ENCODE measurements around the gene TIAM1.

Gene TIAM1

DNA sequence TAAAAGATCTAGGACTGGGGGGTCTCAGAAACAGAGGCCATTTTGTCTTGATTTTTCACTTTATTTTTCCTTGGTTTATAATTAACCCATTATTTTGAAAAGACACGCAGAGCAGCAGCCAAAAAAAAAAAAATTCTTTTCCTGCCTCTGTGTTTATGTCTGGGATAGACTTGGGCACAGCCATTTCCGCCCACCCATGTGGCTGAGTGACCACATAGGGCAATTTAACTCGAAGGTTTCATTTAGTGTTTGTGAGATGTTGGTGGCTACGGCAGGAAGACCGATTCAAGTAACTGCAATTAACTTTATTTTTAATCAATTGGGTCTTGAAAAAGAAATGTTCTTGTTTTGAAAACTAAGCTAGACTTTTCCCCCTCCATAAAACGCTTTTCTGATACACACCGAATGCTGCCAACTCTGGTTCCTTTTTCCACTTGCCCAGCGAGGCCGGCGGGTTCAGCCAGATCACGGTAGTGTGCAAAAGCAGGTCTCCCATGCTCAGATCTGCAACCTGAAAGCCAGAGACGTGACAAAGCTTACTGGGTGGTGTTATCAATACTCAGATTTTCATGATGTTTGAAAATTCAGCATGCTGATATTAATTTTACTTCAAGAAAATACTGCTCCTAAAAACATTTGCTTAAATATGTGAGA lies 208.4 kb downstream of the TIAM1 start:
- no peak for DNase-seq (ENCODE audit: low spot score)

DNA sequence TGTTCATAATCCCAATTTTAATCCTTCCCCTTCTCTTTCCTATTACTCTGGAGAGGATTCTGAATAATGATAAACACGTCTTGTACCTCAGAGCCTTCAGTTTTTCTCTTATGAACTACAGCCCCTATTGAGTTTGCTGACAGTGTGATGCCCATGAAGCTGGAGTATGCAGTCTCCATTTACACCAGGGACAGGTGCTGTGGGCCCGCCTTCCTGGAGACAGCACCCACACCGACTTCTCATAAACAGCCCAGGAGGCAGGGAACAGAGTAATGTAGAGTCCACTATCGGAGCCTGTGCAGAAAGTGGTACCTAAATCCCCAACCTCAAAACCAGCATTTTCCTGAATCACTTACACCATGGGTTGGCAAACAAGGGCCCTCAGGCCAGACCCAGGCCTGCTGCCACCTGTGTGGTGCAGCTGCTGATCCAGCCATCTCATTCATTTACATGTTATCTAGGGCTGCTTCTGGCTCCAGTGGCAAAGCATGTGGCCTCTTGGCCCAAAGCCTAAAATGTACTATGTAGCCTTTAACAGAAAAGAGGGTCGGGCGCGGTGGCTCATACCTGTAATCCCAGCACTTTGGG lies 210.7 kb downstream of the TIAM1 start:
- no peak for DNase-seq (ENCODE audit: low spot score)

GRCh38 chr21:31132574-31133242 lies 211.4 kb downstream of the TIAM1 start:
- no peak for DNase-seq (ENCODE audit: low spot score)

- DNase-seq (ENCODE audit: low spot score) = no peak
Measured at GRCh38 chr21:31130821-31131220, 213.2 kb downstream of the TIAM1 start.

- no peak for DNase-seq (ENCODE audit: low spot score)
Measured at GRCh38 chr21:31128234-31128633, 215.8 kb downstream of the TIAM1 start.

DNA sequence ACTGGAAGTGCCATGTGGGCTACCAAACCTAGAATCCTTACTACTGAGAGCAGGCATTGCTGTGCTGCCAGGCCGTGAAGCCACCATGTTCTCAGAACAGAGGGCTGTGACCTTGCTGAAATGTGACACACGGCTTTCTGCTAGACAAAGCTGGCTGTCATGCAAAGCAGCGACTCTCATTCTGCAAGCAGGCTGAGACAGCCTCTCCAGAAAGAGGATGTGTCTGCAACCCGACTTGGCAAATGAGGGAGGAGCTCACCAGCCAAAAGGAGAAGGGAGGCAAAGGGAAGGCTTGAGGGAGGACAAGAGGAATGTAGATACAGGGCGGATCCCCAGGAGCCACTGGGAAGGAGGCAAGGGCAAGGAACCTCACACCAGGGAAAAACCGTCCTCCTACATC lies 220.1 kb downstream of the TIAM1 start:
- DNase-seq (ENCODE audit: low spot score) = no peak

- DNase-seq (ENCODE audit: low spot score) = no peak
Measured at GRCh38 chr21:31119199-31119598, 224.9 kb downstream of the TIAM1 start.

DNA sequence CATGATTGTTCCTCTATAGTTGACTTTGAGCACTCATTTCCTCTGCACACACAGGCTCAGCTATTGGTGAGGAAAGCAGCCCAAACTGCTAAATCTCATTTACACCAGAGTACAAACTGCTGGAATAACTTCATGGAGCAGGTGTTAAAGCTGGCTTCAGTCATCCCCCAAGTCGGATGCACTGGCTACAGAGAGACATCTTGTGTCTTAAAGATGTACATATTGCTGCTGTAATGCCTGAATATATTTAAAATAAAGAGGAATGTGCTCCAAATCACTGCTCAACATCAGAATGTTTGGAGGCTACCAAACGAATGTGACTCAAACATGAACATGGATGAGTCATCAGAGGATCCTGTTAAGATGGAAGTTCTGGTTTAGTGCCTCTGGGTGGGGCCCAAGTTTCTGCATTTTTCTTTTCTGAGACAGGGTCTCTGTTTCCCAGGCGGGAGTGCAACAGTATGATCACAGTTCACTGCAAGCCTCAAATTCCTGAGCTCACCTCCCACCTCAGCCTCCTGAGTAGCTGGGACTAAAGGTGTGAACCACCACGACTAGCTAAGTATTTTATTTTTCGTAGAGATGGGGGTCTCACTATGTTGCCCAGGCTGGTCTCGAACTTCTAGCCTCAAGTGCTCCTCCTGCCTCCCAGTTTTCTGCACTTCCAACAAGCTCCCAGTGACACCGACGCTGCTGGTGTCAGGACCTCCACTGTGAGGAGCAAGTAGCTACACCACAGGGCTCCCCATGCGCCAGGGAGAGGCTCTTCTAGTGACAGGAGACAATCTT lies 226.7 kb downstream of the TIAM1 start:
- peak; percentile 46 for DNase-seq (ENCODE audit: low spot score)

DNA sequence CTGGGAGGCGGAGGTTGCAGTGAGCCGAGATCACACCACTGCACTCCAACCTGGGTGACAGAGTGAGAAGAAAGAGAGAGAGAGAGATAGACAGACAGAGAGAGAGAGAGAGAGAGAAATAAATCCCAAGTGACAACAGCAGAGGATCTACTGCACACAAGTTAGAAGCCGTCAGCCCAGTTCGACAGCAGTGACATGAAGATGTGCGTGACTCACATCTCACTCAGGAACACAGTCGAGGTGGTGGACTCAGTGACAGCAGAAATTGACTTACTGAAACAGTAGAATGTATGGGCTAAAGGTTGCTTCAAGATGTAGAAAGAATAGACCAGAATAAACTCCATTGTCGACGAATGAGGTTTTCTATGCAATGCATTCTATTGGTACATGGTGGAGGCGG lies 228.8 kb downstream of the TIAM1 start:
- DNase-seq (ENCODE audit: low spot score) = no peak

- no peak for DNase-seq (ENCODE audit: low spot score)
Measured at GRCh38 chr21:31111093-31111492, 233.0 kb downstream of the TIAM1 start.

DNA sequence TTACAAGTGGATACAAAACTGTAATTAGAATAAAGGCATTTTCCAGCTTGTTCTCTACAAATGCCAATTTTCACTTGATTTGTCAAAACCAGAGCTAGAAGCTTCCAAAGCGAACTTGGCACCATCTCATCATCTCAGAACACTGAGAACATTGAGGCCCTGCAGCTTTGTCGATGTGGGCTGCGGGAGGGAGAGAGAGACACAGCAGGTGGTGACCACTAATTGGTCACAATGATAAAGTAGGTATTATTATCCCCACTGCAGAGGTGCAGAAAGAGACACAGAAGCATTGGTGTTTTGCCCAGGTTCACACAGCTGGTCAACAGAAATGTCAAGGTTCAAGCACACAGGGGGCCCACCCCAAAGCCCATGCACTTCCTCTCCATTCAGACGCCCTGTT lies 233.6 kb downstream of the TIAM1 start:
- DNase-seq (ENCODE audit: low spot score) = no peak

- DNase-seq (ENCODE audit: low spot score) = no peak
Measured at GRCh38 chr21:31107871-31108270, 236.2 kb downstream of the TIAM1 start.

- DNase-seq (ENCODE audit: low spot score) = no peak
Measured at GRCh38 chr21:31107176-31107785, 236.8 kb downstream of the TIAM1 start.

GRCh38 chr21:31103571-31104265 lies 240.3 kb downstream of the TIAM1 start:
- no peak for DNase-seq (ENCODE audit: low spot score)

GRCh38 chr21:31103163-31103562 lies 240.9 kb downstream of the TIAM1 start:
- DNase-seq (ENCODE audit: low spot score) = no peak

DNA sequence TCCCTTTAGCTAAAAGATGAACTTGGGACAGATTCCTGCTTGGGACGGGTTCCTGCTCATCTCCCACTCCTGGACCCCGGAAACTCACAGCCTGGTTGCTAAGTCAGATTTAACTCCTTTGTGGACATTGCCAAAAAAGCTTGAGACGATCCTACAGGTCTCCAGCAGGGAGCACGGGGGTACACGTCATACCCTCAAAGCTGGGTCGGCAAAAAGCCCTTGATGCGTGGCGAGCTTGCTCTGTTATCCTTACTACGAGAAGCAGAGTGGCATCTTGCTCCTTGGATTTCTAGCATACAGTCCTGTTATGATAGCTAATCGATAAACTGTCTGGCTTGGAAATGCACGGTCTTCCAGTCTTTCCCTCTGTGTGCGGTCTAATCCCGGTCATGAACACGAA lies 244.9 kb downstream of the TIAM1 start:
- no peak for DNase-seq (ENCODE audit: low spot score)

GRCh38 chr21:31098576-31099005 lies 245.5 kb downstream of the TIAM1 start:
- DNase-seq (ENCODE audit: low spot score) = peak; percentile 56

DNA sequence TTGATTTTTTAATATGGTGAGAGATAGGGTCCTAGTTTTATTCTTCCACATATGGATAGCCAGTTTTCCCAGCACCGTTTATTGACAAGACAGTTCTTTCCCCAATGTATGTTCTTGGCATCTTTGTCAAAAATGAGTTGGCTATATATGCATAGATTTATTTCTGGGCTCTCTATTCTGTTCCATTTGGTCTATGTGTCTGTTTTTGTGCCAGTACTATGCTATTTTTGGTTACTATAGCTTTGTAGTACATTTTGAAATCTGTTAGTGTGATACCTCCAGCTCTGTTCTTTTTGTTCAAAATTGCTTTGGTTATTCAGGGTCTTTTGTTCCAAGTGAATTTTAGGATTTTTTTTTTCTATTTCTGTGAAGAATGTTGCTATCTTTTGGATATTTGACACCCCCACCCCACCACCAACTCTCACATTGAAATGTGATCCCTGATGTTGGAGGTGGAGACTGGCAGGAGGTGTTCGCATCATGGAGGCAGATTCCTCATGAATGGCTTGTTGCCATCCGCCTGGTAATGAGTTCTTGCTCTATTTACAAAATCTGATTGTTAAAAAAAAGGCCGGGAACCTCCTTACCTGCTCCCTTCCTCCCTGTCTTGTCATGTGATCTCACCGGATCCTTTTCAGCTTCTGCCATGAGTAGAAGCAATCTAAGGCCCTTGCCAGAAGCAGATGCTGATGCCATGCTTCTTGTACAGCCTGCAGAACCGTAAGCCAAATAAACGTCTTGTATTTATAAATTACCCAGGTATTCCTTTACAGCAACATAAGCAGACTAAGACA lies 251.0 kb downstream of the TIAM1 start:
- no peak for DNase-seq (ENCODE audit: low spot score)

DNA sequence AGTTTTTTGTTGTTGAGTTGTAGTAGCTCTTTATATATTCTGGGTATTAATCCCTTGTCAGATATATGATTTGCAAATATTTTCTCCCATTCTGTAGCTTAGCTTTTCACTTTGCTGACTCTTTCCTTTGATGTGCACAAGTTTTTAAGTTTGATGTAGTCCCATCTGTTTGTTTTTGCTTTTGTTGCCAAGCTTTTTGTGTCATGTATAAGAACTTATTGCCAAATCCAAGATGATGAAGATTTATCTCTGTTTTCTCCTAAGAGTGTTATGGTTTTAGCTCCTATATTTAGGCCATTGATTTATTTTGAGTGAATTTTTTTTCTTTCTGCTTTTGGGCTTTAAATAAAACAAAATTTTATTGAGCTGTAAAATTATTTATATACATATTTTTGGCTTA lies 253.7 kb downstream of the TIAM1 start:
- DNase-seq (ENCODE audit: low spot score) = no peak

GRCh38 chr21:31088474-31088751 lies 255.6 kb downstream of the TIAM1 start:
- DNase-seq (ENCODE audit: low spot score) = no peak

All from SW480 (cell line).